SH-SY5Y (cell line): ENCODE data around the gene PTGER2.

ENCODE experiments used
- GATA2 ChIP-seq: IDR thresholded peaks from 2 replicates; pipeline ENCODE4 v1.6.1; 2011; ENCODE audit warnings: mild to moderate bottlenecking, low read depth, low read length
- GATA3 ChIP-seq: IDR thresholded peaks from 2 replicates; pipeline ENCODE4 v1.6.1; 2011; ENCODE audit warnings: low read depth, mild to moderate bottlenecking, low read length, moderate library complexity

The PTGER2 gene

GRCh38 chr14:52356025-52356424 is 41.9 kb downstream of the PTGER2 start:
- TF ChIP-seq GATA3 (no peak), GATA2 (no peak)

DNA sequence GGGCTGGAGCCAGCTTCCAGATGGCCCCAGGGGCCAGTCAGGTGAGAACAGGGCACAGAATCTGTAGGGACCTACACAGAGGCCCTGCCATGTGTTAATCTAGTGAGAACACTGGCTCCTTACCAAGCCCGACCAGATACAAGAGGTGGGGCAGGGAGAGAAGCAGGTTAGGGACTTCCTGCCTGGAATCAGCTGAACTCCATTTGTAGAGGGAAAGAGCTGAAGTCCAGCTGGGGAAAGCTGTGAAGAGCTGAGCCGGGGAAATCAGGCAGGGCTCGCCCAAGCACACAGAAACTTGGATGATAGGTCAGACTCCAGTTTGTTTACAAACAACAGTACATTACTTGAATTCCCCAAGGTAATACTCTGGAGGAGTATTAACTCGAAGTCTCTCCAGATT is 46.7 kb downstream of the PTGER2 start:
- TF ChIP-seq GATA2 (no peak), GATA3 (no peak)

DNA sequence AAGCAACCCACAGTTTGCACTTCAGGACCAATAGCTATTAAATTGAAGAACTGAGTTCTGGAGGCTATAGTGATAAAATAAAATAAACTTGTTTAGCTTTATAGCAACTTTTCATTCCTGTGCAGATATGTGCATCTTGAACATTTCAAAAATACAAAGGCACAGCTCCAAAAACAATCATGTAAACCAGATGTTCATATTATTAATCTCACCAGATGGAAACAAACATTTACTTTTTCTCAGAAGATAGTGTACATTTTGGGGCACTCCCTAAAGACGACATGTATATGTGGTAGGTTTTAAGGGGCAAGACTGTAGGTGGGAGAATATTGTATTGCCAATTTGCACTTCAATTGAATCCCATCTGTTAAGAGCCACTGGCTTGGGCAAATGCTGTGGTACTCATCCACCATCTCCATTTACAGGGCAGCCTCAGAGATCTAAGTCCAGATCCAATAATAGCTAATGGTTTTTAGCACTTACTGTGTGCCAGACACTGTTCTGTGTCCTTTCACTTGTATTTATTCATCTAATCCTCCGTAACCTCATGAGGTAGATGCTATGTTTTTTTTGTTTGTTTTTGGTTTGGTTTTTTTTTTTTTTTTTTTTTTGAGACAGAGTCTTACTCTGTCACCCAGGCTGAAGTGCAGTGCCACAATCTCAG is 49.1 kb downstream of the PTGER2 start:
- TF ChIP-seq GATA2, result no peak
- no peak for TF ChIP-seq GATA3

- no peak for TF ChIP-seq GATA3
- TF ChIP-seq GATA2, result no peak
Observed at GRCh38 chr14:52363961-52364360, 49.8 kb downstream of the PTGER2 start.

DNA sequence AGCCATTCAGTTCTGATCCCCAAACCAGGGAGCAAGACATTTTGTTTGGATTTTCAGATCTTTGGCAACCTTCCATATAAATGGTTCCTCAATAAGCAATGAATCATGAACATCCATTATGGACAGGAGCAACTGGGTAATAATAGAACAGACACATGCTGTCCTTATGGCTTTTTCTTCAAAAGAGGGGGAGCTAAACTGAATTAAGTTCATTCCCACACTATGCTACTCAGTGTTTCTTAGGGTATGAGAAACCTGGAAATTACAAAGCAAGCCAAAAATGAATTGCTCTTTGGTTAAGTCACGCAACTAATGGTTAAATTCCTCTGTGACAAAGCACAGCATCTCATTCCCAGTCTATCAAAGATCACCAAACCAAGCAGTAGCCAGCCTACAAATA is 51.0 kb downstream of the PTGER2 start:
- TF ChIP-seq GATA3 (no peak), GATA2 (no peak)

GRCh38 chr14:52366796-52367315 is 52.7 kb downstream of the PTGER2 start:
- TF ChIP-seq GATA2 (no peak), GATA3 (no peak)

- no peak for TF ChIP-seq GATA3
- no peak for TF ChIP-seq GATA2
Observed at GRCh38 chr14:52369305-52369801, 55.2 kb downstream of the PTGER2 start.

DNA sequence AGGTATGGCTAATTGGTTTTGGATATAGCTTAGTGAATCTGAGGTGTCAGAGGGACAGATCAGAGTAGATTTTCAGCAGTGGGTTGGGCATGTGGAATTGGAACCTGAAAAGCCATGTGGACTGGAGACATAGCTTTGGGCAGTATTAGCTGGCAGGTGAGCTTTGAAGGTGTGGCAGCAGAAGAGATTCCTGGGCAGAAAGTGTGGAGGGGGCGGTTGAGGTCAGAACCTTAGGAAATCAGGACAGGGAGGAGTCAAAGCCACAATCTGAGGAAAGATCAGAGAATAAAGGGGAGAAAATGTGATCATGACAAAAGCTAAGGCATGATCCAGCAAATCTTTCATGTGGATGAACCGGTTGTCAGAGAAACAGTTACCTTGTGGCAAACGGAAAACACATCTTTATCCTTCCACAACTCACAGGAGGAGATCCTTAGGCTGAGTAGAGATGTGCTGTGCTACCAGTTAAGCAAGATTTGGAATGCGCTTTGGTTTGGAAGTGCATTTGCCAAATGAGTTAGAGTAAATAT is 56.4 kb downstream of the PTGER2 start:
- TF ChIP-seq GATA2 (no peak), GATA3 (no peak)

DNA sequence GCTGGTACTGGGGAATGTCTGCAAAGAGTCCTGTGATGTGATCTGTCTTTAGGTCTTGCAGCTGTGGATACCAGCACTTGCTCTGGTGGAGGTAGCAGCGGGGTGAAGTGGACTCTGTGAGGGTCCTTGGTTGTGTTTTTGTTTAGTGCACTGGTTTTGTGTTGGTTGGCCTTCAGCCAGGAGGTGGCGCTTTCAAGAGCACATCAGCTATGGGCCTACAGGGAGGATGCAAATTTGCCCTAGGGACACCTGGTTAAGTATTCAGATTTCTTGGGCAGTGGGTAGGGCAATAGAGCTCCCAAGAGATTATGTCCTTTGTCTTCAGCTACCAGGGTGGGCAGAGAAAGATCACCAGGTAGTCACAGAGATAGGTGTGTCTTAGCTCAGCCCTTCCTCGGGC is 63.8 kb downstream of the PTGER2 start:
- TF ChIP-seq GATA2 (no peak), GATA3 (no peak)
